COLO668 (cell line): Measurements from ENCODE around the gene SULT1B1.

Experiments
- DNase-seq: peaks from one replicate; lab custom pipeline; 2025; ENCODE audit not compliant: unreplicated experiment; lab: John Stamatoyannopoulos, UW

The SULT1B1 gene

DNA sequence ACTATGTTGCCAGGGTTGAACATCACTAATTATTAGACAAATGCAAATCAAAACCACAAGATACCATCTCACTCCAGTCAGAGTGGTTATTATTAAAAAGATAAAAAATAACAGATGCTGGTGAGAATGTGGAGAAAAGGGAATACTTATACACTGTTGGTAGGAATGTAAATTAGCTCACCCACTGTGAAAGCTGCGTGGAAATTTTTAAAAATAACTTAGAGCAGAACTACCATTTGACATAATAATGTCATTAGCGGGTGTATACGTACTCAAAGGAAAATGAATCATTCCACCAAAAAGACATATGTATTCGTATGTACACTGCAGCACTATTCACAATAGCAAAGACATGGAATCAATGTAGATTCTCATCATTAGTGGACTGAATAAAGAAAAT lies 58.7 kb downstream of the SULT1B1 start:
- no peak for DNase-seq

DNA sequence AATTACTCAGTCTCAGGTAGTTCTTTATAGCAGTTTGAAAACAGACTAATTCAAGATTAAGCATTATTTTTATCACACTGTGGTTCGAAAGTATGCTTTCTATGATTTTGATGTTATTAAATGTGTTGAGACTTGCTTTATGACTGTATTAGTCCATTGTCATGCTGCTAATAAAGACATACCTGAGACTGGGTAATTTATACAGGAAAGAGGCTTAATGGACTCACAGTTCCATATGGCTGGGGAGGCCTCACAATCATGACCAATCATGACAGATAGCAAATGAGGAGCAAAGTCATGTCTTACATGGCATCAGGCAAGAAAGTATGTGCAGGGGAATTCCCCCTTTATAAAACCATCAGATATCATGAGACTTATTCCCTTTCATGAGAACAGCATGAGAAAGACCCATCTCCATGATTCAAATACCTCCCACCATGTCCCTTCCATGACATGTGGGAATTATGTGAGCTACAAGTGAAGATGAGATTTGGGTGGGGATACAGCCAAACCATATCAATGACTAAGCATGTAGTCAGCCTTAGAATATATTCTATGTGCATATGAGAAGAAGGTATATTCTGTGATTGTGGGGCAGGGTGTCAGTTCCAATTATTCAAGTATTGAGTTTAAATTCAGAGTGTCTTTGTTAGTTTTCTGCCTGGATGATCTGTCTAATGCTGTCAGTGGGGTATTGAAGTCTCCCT lies 62.7 kb downstream of the SULT1B1 start:
- no peak for DNase-seq

DNA sequence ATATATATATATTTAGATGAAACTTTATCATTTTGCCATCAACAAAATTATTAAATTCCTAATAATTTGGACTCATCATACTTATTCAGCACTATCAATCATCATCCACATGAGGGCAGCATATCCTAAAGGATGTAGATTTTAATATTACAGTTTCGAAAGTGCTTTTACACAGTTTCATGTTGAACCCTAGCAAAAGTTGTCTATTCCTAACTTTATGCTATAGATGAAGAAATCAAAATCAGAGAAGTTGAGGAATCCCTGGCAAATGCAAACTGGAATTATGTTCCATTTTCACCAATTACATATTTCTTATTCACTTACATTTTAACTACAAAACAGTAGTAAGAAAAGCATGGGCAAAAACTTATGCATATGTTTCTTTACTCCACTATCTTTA lies 70.8 kb downstream of the SULT1B1 start:
- no peak for DNase-seq

DNA sequence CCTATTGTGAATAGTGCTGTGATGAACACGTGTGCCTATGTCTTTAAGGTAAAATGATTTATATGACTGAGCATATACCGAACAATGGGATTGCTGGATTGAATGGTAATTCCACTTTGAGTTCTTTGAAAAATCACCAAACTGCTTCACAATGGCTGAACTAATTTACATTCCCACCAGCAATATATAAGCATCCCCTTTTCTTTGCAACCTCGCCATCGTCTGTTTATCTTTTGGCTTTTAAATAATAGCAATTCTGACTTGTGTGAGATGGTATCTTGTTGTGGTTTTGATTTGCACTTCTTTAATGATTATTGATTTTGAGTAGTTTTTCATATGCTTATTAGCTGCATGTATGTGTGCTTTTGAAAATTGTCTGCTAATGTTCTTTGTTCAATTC lies 75.6 kb downstream of the SULT1B1 start:
- no peak for DNase-seq
